NCI-H187 treated with DMSO at 0.1 percent for 48 hours (cell line): ENCODE results near the gene ITPR2.
"Not testable (repeated sequence)": the region's sequence is repeated elsewhere in the genome, so short reads cannot be mapped to it uniquely, and the experiment has no call there.

Experiments
- DNase-seq: peaks from one replicate; lab custom pipeline; 2025; lab: John Stamatoyannopoulos, UW

The ITPR2 gene

GRCh38 chr12:26700430-26700829, 132.6 kb downstream of the ITPR2 start:
- DNase-seq: no peak

- DNase-seq: no peak
Measured at GRCh38 chr12:26699237-26699636, 133.8 kb downstream of the ITPR2 start.

DNA sequence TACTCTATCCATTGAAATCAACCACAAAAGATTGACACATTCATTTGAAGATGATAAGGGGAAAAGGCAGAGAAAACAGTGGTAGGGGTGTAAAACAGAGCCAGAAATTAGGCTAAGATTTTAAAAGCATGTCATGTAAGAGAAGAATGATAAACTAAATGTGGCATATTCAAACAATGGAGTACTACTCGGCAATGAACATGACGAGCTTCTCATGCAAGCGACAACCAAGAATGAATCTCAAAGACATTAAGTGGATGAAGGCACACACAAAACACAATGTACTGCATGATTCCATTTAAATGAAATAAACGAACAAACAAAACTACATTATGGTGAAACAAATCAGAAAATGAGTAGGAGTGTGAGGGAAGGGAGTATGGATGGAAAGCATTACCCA, 134.8 kb downstream of the ITPR2 start:
- DNase-seq: no peak

- DNase-seq: no peak
Measured at GRCh38 chr12:26697217-26697616, 135.8 kb downstream of the ITPR2 start.

DNA sequence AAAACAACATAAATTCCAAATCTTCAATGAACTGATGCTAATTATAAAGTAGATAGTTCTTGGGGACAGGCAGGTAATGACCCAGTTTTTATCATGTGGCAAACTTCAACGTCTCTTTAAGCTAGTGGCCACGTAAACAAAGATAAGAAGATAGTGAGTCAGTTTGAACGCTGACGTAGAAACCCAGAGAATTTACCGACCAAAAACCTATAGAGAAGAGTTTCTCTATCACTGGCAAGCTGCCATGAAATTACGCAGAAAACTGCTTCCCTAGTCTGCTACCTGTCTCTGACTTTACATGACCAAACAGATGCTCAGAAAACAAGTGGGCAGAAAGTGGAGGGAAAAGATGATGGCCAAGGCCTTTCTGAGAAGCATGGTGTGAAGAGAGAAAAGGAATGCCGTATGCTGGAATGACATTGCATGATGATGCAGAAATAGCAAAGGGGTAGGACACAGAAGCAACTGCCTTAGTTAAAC, 136.3 kb downstream of the ITPR2 start:
- no peak for DNase-seq

- no peak for DNase-seq
Measured at GRCh38 chr12:26696048-26696612, 136.9 kb downstream of the ITPR2 start.

DNA sequence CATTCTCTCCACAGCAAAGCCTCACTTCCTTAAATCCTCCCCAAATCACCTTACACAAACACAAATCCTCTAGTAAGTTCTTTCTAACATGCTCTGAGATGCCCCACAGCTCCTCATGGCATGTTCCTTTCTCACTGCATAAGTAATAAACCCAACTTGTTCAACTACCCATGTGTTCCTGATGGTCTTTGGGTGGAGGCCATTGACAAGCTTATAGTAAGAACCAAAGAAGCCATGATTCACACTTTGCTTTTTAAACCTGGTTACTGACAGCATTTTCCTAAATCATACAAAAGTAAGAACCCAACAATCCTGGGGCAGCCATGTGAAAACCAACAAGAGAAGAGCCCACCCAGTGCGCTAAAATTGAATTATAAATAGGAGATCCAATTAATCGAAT, 138.6 kb downstream of the ITPR2 start:
- DNase-seq: no peak

DNA sequence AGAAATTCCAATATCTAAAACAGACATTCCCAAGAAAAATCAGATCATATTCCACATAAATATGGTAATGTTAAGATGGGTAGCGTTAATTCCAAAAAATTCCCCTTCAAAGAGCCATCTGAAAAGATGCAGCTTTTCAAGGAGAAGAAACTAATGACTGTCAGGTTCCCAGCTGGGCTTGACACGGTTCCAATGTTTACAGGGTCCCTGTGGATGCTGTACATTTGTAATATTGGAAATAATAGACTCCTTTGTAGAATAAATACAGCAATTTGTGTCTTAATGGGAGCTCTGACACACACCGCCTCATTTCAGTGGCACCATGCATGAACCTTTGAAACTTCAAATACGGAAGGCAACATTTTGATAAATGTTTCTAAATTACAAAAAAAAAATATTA, 140.6 kb downstream of the ITPR2 start:
- DNase-seq: no peak

DNA sequence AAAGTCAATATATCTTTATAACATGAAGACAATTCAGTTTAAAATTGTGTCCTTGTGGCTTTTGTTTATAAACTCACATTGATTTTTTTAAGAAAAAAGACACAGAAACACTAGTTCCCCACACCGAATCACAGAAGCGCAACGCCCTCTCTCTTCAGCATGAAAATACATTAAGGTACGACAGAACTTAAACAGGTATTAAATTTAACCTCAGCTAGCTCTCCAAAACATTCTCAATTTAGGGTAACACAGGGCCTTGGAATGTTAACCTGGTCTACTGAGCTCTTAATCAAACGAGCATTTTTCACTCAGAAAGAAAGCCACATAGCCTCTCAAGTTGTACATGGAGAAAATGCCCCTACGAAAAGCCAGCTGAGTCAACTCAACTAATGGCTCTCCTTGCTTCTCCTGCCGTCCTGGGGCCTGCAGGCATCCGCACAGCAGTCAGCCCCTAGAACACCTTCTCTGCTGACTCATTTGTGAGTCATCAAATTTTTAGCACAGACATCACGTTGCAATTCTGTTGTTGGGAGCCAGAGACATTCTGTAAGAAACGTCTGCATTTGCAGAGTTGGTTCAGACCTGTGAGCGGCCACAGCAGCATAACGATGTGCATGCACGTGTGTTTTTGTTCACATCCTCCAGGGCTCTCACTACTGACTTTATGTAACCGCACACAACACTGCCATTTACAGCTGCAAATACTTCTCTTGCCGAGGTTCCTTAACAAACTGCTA, 141.6 kb downstream of the ITPR2 start:
- DNase-seq: no peak

DNA sequence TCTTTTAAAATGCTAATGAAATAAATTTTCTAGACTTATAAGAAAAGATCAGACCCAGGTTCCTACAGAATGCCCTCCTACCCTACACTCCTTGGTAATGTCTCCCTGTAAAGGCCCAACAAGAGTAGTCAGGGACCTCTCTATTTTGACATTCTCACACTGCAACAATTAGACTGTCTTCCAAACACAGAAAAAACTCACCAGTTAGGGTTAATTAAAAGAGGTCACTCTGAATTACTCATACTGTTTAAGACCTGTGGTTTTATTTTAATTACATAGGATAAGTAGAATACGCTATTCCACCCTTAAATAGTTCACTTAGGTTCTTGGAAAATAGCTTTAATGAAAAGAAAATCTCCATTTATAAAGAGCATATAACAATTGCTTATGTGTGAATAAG, 142.4 kb downstream of the ITPR2 start:
- DNase-seq: no peak

GRCh38 chr12:26689281-26689841, 143.6 kb downstream of the ITPR2 start:
- DNase-seq: no peak

GRCh38 chr12:26688344-26688904, 144.6 kb downstream of the ITPR2 start:
- no peak for DNase-seq

- no peak for DNase-seq
Measured at GRCh38 chr12:26686408-26686807, 146.6 kb downstream of the ITPR2 start.

GRCh38 chr12:26684101-26684500, 148.9 kb downstream of the ITPR2 start:
- DNase-seq: no peak

GRCh38 chr12:26683443-26683842, 149.6 kb downstream of the ITPR2 start:
- DNase-seq: no peak

GRCh38 chr12:26680727-26681455, 152.1 kb downstream of the ITPR2 start:
- DNase-seq: no peak

DNA sequence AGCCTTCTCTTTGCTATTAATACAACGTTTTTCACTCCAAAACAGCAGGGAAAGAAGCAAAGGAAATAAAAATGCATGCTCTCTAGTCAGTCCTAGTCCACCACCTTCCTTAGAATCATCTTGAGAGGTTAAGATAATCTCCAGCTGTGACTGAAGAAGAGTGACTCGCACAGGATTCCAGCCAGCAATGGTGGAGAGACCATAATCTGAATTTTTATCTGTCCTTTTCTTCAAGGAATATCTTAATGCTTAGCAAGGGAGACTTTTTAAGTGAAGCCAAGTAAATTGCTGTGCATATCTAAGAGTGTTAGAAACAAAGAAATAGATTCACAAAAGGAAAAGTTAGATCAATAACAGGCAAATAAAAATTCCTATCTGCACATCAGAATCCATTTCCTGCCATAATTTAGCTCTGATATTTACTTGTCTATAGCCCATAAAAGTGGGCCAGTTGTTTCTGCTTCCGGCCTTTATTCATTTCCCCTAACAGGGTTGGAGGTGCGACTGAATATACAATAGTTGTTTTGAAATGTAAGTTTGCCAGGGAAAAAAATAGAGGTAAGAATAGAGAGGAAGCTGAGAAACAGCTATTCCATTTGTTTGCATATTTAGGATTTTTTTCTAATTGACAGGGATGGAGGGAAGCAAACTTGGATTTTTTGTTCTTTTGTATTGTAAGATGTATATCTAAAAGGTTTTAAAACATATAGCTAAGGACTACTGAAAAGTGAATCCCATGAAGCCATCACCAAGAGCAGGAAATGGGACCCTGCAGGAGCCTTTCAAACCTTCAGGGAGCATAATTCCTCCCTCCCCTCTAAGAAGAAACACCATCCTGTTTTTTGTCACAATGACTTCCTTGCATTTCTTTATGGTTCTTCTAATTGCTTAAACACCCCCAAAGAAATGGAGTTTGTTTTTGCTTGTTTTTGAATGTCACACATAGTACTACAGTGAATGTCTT, 154.0 kb downstream of the ITPR2 start:
- DNase-seq: no peak

DNA sequence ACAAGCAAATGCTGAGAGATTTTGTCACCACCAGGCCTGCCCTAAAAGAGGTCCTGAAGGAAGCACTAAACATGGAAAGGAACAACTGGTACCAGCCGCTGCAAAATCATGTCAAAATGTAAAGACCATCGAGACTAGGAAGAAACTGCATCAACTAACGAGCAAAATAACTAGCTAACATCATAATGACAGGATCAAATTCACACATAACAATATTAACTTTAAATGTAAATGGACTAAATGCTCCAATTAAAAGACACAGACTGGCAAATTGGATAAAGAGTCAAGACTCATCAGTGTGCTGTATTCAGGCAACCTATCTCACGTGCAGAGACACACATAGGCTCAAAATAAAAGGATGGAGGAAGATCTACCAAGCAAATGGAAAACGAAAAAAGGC, 161.5 kb downstream of the ITPR2 start:
- DNase-seq: not testable (repeated sequence)

DNA sequence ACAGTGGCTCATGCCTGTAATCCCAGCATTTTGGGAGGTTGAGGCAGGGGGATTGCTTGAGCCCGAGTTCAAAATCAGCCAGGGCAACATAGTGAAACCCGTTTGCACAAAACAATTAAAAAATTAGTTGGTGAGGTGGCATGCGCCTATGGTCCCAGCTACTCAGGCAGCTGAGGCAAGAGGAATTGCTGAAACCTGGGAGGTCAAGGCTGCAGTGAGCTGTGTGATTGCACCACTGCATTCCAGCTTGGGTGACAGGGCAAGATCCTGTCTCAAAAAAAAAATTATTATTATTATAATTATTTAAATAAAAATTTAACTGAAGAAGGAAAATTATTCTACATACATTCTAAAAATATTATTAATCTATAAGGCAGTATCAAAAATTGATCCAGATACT, 164.1 kb downstream of the ITPR2 start:
- no peak for DNase-seq

DNA sequence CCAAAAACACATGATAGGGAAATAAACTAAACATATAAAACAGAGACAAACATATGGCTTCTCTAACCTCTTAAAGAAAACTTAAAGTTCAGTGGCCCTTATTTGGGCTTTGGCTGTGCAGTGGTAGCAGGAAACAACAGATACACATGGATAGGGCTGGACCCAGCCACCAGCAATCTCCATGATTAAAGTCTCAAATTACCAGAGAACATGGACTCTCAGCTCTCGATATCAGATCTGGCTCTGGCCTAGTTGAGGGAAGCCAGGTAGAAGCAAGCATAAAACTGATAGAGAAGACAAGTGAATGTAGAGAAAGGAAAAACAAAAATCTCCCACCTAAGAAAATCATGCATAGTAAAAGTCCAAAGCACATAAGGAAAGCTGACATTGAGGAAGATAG, 164.8 kb downstream of the ITPR2 start:
- no peak for DNase-seq

DNA sequence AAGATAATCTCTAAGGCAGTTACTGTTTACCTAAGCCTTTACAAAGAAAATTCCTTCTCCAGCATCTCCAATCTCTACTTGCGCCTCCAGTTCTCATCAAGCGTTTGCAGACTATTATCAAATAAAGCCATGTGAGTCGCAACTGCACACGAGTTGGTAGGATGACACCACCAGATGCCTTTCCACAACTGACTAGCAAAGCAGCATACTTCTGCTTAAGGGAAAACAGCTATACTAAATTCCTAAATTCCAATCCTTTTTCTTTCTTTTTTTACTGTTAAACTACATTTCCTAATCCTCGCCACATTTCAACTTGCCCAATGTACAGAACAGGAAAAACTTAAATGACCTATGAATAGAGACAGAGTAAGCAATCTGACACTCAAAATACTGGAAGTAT, 166.7 kb downstream of the ITPR2 start:
- DNase-seq: no peak
